ENCODE results near the gene TRPV2.

DNA sequence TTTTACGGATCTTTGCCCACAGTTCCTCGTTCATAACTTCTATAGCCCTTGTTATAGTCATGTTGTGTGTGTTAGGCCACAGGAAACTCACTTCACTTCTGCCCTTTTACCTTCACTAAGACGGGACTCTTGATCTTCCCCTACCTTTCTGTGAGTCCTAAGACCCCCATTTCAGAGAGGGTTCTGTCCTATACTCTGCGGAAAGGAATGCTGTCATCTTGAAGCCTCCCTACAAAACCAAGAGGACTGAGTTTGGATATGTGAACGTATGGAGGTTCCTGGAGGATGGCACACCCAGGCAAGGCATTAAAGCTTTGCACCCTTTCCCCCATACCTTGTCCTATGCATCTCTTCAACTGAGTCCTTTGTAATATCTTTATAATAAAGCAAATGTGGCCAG is 30.8 kb upstream of the TRPV2 start:
- TF ChIP-seq POLR2A (IDR thresholded peaks at IDR 0.05; ENCODE audit: extremely low read depth, insufficient read length) (no peak), MYC (IDR thresholded peaks at IDR 0.05; ENCODE audit: low read depth, low read length) (no peak)
- TF ChIP-seq, protein P1, sequence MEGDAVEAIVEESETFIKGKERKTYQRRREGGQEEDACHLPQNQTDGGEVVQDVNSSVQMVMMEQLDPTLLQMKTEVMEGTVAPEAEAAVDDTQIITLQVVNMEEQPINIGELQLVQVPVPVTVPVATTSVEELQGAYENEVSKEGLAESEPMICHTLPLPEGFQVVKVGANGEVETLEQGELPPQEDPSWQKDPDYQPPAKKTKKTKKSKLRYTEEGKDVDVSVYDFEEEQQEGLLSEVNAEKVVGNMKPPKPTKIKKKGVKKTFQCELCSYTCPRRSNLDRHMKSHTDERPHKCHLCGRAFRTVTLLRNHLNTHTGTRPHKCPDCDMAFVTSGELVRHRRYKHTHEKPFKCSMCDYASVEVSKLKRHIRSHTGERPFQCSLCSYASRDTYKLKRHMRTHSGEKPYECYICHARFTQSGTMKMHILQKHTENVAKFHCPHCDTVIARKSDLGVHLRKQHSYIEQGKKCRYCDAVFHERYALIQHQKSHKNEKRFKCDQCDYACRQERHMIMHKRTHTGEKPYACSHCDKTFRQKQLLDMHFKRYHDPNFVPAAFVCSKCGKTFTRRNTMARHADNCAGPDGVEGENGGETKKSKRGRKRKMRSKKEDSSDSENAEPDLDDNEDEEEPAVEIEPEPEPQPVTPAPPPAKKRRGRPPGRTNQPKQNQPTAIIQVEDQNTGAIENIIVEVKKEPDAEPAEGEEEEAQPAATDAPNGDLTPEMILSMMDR (IDR thresholded peaks at IDR 0.05; ENCODE audit: low read depth, low read length), result no peak
- TF ChIP-seq, protein P2, sequence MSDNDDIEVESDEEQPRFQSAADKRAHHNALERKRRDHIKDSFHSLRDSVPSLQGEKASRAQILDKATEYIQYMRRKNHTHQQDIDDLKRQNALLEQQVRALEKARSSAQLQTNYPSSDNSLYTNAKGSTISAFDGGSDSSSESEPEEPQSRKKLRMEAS (IDR thresholded peaks at IDR 0.05; ENCODE audit: low read depth, low read length), result no peak

All from NB4 (cell line).